Motor neuron (in vitro differentiated cells): ENCODE results near the gene MATN4. TPM values are rescaled to one million over a fixed set of nuclear protein-coding genes. Genes with fewer than 3 reads are reported as not detected.

Experiments used
- ATAC-seq, 8 experiments: fragments of 200-7000 bp; cut with Tn5 transposase; replicated peaks in 6 of 8; 2 replicates each; pipeline ENCODE4 v1.8.0; 2021; ENCODE audit warnings: mild to moderate bottlenecking in 8 of 8, moderate library complexity in 8 of 8
- H3K27ac ChIP-seq, 2 donors: fragments of 250-450 bp; sonication (Bioruptor Pico); 2 replicates each; pipeline ENCODE4 v1.9.0; 2021; ENCODE audit warnings: antibody characterized with exemption in 2 of 2, mild to moderate bottlenecking in 2 of 2, moderate library complexity in 1 of 2
- H3K4me1 ChIP-seq, 2 donors: fragments of 250-450 bp; sonication (Bioruptor Pico); replicated peaks in 1 of 2; 2 replicates each; pipeline ENCODE4 v1.6.1; 2021; ENCODE audit warnings: antibody characterized with exemption in 2 of 2, mild to moderate bottlenecking in 2 of 2, moderate library complexity in 1 of 2
- H3K4me3 ChIP-seq, 5 donors: fragments of 250-450 bp; sonication (Bioruptor Pico); 2 replicates each; pipeline ENCODE4 v1.9.0; 2021; ENCODE audit warnings: antibody characterized with exemption in 5 of 5, mild to moderate bottlenecking in 5 of 5, moderate library complexity in 4 of 5
- WGBS, 10 experiments: fragments of 450-650 bp; shearing (Covaris generic); methylation state at CpG; one replicate each; pipeline ENCODE4 v1.0.0; 2022; 5-methylcytosine and 5-hydroxymethylcytosine counted together
- in situ Hi-C, 9 experiments: fragments of 400-800 bp; cut with MboI; loops; one replicate each; pipeline ENCODE4 v1.15.0; 2021; ENCODE audit warnings: low sequenced_read_pairs in 9 of 9, low pct_unique_long_range_greater_than_20kb in 2 of 9; ENCODE audit not compliant: unreplicated experiment in 9 of 9
- total RNA-seq, 8 experiments: library from RNA; unstranded; fragments of 300-600 nt; gene quantifications; 2 replicates each; pipeline versions ENCODE4 v1.2.3 to v1.2.4, GENCODE V29; 2022

The MATN4 gene
- total RNA-seq, 8 experiments from 2014 or later = 0.08 to 0.31 (median 0.20) TPM; not detected in 4

DNA sequence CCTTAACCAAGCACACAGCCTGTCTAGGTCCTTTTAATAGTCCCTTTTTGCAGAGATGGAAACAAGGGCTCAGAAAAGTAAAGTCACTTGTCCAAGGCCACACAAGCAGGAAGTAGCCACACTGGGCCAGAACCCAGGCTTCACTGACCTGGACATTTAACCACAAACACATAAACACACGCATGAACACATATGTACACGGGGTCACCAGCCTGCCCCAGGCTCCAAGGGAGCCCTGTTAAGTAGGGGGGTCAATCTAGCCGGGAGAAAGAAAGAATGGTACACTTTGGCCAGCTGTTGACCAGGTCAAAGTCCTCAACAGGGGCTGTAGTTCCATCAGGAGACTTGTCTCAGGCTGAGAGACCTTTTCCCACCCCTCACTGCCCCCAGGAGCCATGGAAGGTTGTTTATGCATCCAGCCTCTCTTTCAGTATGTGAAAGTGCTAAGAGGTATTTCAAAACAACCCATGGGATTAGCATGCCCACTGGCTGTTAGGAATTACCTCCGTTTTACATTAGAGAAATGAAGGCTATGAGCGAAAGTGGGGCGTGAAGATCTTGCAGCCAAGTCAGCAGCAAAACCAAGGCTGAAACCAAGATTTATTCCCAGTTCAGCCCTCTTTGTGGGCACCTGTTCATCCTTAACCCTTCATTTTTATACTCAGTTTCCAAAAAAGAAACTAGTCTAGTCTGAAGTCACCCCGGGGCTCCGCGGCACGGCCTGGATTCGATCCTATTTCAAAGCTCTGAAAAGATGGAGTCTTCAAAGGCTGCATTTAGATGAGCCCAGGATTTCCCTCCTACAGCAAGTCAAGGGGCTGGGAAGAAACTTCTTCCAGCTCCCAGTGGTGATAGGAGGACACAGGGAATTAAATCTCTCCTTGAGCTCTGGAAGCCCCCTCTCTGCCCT is 30.3 kb upstream of the MATN4 start:
- H3K4me1 ChIP-seq = peaks cover 12 to 27% of the 10 kb centered on the region in 2 donors
- no peak overlapping the region for H3K4me3 ChIP-seq
- ATAC-seq = peak in 1 of 8 experiments; percentile 3
- no peak overlapping the region for H3K27ac ChIP-seq
- WGBS, 10 experiments = 33 to 95% (median 83%) methylated on average over 1 to 10 of the region's 11 CpGs; no CpG with 5 or more reads in 1 of the 10 experiments
- in situ Hi-C loops = no loop called here

DNA sequence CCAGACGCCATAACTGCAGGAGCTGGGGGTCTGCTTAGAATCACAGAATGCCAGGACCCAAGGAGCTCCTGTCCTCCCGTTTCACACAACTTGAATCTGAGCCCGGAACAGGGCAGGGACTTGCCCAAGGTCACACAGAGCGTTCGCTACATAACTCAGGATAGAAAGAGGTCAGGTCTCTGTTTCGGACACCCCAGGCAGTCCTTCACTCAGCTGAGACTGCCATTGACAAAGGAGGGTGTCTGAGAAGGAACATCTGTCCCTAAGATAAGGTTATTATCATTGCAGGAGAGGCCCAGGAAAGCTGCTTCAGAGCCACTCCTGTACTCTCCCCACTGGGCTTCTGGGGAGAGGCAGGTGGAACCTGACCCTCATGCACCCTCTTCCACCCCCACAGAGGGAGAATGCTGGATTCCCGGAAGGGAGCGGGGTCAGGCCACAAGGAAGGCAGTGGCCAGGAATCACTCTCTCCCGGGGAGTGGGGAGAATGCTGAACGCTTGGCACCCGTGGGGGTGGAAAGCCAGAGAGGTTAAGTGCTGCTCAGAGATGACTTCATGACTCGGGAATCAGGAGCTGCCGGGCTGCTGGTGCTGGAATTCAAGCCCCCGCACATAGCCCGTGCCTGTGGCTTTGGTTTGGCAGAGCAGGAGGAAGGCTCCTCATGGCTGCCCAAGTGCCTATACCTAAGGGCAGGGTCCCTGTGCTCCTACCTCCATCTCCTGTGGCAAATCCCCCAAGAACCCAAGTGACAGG is 29.4 kb upstream of the MATN4 start:
- Histone ChIP-seq H3K4me3 (no peak overlapping the region), H3K27ac (no peak overlapping the region), H3K4me1 (peaks cover 8 to 19% of the 10 kb centered on the region in 2 donors)
- 19 to 77% (median 60%) methylated on average over 2 to 12 of the region's 15 CpGs; no CpG with 5 or more reads in 4 of the 10 experiments for WGBS, 10 experiments
- peak in 5 of 8 experiments; percentile 3 to 41 (median 12) for ATAC-seq
- in situ Hi-C loops = no loop called here

DNA sequence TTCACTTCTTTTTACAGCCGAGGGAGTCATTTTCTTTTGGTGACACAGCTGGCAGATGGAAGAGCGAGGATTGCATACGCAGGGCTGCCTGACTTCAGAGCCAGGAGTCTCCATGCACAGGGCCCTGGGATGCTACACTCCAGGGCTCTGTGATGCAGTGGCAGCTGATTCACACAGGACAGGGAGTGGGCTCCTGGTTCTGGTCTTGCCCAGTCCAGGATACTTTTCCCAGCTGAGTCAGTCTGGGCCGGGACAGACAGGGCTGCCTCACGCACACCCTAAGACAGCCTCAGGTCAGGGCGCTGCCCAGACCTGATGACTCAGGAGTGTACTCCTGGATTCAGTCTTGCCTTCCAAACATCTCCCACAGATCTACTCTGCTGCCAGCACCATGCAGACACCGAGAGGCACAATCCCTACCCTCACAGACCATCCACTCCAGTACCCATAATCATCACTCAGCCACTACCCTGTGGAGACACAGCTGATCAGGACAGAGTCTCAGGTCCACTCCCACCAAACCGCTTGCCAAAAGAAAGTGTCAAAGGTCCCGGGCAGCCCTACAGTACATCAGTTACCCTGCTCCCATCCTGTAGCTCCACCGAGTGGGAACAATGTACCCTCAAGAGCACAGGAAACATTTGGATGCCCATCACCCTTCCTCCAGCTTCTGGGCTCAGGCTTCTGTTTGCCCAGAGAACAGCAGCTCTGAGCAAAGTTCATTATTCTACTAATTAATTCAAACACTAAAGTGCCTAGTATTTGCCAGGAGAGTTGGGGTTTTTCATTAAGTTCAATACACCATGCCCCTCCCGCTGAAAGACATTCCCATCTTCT is 28.6 kb upstream of the MATN4 start:
- Histone ChIP-seq H3K4me3 (no peak overlapping the region), H3K27ac (no peak overlapping the region), H3K4me1 (peaks cover under 1 to 11% of the 10 kb centered on the region in 2 donors)
- in situ Hi-C loops = no loop called here
- peak; percentile 74 to 95 (median 83) for ATAC-seq
- 10 to 100% (median 58%) methylated on average over 2 to 3 of the region's 11 CpGs; no CpG with 5 or more reads in 5 of the 10 experiments for WGBS, 10 experiments

DNA sequence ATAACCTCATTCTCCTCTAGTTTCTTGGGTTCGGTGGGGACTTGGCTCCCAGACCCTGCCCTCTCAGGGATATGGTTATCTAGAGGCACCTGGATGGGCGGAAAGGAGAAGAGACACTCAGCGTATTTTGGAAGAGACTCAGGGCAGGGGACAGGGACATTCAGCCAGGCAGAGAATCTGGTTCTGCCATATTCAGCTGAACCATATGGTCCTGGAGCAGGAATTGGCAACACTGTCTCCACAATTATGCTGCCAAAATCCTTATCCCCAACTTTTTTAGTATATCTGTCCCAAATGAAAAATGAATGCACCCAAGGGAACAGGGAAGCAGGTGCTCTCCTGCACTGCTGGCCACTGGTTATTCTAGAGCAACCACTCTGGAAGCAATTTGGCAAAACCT is 22.4 kb upstream of the MATN4 start:
- in situ Hi-C loops = no loop called here
- 83 to 100% (median 88%) methylated on average over 1 to 2 of the region's 3 CpGs; no CpG with 5 or more reads in 3 of the 10 experiments for WGBS, 10 experiments
- no peak overlapping the region for H3K27ac ChIP-seq
- no peak overlapping the region for H3K4me3 ChIP-seq
- H3K4me1 ChIP-seq = peaks cover 4 to 5% of the 10 kb centered on the region in 2 donors
- no peak for ATAC-seq

DNA sequence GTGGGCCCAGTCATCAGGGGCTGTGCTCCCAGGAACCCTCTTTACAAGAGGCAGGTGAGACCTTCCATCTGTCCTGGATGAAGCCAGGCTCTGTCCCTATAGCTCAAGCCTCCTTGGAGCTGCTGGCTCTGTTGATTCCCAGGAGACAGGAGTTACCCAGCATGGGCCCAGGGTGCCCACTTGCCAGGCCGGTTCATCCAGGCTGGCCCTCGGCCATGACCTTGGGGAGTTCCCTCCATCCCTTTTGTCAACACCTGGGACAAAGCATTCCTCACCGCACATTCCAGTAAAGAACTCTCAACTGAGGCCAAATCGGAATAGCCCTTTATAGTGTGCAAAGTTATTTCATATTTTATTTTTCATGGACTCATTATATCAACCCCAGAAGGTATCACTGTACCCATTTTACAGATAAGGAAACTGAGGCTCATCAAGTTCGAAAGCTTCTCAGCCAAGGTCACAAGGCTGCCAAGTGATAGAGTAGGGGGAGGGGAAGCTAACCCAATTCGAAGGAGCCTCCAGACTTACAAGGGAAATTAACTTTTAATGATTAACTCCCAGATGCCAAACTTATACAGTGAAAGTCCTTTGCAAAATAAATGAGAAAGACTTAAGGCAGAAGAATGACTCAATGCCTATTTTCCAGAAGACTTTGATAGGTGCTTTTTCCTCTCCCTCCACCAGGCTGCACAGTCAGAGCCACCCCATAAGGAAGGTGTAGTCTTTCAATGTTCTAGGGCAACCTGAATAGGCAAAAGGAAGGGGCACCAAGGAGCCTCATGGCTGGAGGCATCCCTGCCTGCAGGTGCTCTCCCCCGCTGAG is 21.6 kb upstream of the MATN4 start:
- in situ Hi-C loops = no loop called here
- peaks cover 6 to 11% of the 10 kb centered on the region in 2 donors for H3K4me1 ChIP-seq

DNA sequence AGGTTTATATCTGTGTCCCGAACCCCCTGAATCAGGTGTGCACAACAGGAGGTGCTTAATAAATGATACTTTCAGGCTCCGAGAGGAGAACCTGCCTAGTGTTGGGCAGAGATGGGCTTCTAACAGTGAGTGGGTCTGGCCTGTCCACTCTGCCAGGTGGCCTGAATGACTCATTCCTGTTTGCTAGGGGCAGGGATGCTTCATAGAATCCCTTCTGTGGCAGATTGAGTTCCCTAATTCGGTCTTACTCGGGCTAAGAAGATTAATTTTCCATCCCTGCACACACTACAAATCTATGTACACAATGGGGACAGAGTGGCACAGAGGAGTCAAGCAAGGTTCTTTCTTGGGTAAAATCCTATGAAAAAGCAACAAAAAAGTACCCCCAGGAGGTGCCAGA is 20.4 kb upstream of the MATN4 start:
- no peak overlapping the region for H3K4me3 ChIP-seq
- in situ Hi-C loops = no loop called here
- peaks cover 6 to 11% of the 10 kb centered on the region in 2 donors for H3K4me1 ChIP-seq
- no peak overlapping the region for H3K27ac ChIP-seq
- peak in 2 of 8 experiments; percentile 40 to 54 for ATAC-seq
- 60 to 100% (median 90%) methylated on average over 1 to 4 of the region's 4 CpGs; no CpG with 5 or more reads in 3 of the 10 experiments for WGBS, 10 experiments

More for the DNA sequence above, 21.6 kb upstream of the MATN4 start:
- Histone ChIP-seq H3K4me3 (no peak overlapping the region), H3K27ac (no peak overlapping the region)
- WGBS, 10 experiments = 64 to 100% (median 77%) methylated on average over 1 to 6 of the region's 7 CpGs
- no peak for ATAC-seq

DNA sequence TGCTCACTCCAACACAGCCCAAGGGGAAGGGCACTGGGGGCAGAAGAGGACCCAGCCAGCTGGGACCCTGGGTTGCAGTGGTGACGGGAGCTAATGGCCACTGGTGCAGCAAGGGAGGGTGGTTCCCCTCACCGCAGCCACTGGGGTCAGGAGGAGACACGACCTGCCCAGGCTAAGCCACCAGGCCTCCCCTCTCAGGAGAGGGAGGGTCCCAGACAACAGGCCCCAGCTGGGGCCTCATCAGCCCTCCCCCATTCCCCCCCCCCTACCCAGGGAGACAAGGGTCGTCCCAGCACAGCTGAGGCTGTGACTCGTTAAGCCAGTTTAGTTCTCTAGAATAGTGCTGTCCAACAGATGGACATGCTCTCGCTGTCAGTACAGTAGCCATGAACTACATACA is 17.3 kb upstream of the MATN4 start:
- H3K27ac ChIP-seq = peak overlapping the region in 1 of 2 donors; percentile 69
- peak in 5 of 8 experiments; percentile 60 to 79 (median 73) for ATAC-seq
- no peak overlapping the region for H3K4me3 ChIP-seq
- WGBS, 10 experiments = 80% methylated on average over 2 of the region's 6 CpGs; no CpG with 5 or more reads in 9 of the 10 experiments
- peaks cover 6 to 11% of the 10 kb centered on the region in 2 donors for H3K4me1 ChIP-seq
- in situ Hi-C loops = no loop called here

DNA sequence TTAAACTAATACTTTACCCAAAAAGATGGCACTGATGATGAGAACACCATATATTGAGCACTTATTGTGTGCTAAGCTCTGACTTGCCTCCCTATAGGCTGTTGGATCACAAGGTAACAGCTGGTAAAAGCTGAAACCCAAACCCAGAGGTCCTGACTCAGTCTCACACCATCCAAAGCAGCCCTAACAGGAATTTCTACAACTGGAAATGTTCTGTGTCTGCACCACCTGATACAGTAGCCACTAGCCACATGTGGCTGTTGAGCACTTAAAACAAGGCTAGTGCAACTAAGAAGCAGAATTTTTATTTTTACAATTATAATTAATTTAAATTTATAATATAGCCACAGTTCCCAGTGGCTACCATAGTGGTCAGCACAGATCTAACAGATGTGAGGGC is 15.6 kb upstream of the MATN4 start:
- no peak overlapping the region for H3K27ac ChIP-seq
- peak in 3 of 8 experiments; percentile 6 to 10 (median 8) for ATAC-seq
- in situ Hi-C loops = loop anchor here in 3 of 9 experiments (25.0 kb wide), 2 partner anchors 114 to 439 kb away; no protein-coding TSS in a partner anchor
- H3K4me3 ChIP-seq = no peak overlapping the region
- peaks cover 6 to 11% of the 10 kb centered on the region in 2 donors for H3K4me1 ChIP-seq

DNA sequence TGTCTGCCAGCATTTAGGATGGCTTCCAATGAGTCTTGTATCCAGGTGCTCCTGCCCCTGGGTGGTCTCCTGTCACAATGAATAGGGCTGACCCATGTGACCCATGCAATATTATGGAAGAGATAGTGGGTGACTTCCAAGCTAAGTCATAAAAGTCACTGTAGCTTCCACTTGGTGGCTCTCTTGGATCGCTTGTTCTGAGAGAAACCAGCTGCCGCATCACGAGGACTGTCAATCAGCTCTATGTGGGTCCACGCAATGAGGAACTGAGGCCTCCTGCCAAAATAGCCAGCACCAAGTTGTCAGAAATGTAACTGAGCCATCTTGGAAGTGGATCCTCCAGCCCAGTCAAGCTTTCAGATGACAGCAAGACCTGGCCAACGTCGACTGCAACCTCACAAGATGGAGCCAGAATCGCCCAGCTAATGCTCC is 14.9 kb upstream of the MATN4 start:
- in situ Hi-C loops = loop anchor here in 3 of 9 experiments (25.0 kb wide), 2 partner anchors 114 to 439 kb away; no protein-coding TSS in a partner anchor
- Histone ChIP-seq H3K4me3 (no peak overlapping the region), H3K27ac (no peak overlapping the region), H3K4me1 (peaks cover 6 to 11% of the 10 kb centered on the region in 2 donors)
- peak in 3 of 8 experiments; percentile 5 to 29 (median 11) for ATAC-seq
- WGBS, 10 experiments = 56 to 92% (median 81%) methylated on average over 1 to 7 of the region's 7 CpGs; no CpG with 5 or more reads in 4 of the 10 experiments

DNA sequence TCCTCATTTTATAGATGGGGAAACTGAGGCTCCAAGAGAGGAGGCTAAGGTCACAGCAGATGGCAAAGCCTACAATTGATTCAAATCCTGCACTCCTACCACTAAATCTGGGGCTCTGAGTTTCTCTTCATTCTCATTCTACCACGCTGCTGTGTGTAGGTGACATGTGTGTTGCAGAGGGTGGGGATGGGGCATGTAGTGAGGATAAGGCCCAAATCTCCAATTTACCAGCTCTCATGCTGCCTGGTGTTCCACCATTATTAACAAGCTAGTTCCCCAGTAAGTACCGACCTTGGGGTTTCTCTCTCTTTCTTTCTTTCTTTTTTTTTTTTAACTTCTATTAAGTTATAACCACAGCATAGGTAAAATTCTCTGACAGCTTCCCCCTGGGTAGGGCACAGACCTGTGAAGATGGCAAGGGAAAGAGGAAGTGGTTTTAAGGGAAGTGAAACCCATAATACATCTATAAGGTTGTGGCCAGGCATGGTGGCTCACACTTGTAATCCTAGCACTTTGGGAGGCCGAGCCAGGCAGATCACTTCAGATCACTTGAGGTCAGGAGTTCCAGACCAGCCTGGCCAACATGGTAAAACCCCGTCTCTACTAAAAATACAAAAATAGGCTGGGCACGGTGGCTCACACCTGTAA is 13.0 kb upstream of the MATN4 start:
- in situ Hi-C loops = loop anchor here in 3 of 9 experiments (25.0 kb wide), 2 partner anchors 116 to 441 kb away; no protein-coding TSS in a partner anchor
- 79 to 100% (median 92%) methylated on average over 1 to 4 of the region's 5 CpGs; no CpG with 5 or more reads in 1 of the 10 experiments for WGBS, 10 experiments

DNA sequence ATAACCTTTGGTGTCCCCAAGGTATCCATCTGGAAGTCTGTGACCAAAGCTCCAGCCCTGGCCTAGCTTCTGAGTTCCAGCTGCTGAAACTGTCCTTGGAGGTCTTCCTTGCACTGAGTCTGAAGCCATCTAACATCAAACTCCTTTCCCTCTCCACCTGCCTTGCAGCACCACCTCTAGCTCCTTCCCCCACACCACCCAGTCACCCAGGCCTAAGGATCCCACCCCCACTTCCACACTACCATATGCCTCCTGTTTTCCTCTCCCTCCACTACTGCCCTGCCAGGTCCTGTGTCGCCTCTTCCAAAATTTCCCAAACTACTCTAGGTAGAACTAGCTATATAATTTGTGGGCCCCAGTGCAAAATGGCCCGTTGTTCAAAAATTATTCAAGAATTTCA is 10.8 kb upstream of the MATN4 start:
- Histone ChIP-seq H3K4me1 (no peaks in the 10 kb centered on the region), H3K4me3 (no peak overlapping the region), H3K27ac (no peak overlapping the region)
- in situ Hi-C loops = loop anchor here in 3 of 9 experiments (25.0 kb wide), 2 partner anchors 118 to 443 kb away; no protein-coding TSS in a partner anchor
- no peak for ATAC-seq
- 0 to 100% (median 71%) methylated on average over 1 to 2 of the region's 2 CpGs; no CpG with 5 or more reads in 4 of the 10 experiments for WGBS, 10 experiments

More for the DNA sequence above, 13.0 kb upstream of the MATN4 start:
- ATAC-seq = no peak
- H3K4me1 ChIP-seq = peaks cover 5 to 11% of the 10 kb centered on the region in 2 donors
- H3K4me3 ChIP-seq = no peak overlapping the region
- no peak overlapping the region for H3K27ac ChIP-seq
